ENCODE data around the gene USP6. TPM values are rescaled to one million over a fixed set of nuclear protein-coding genes. Genes with fewer than 3 reads are reported as not detected.
A peak's percentile ranks its signal among the peaks of the same experiment; 100 is the strongest.
"Not testable (repeated sequence)": the region's sequence is repeated elsewhere in the genome, so short reads cannot be mapped to it uniquely, and the experiment has no call there.

USP6 gene
- 0.08 TPM for total RNA-seq

DNA sequence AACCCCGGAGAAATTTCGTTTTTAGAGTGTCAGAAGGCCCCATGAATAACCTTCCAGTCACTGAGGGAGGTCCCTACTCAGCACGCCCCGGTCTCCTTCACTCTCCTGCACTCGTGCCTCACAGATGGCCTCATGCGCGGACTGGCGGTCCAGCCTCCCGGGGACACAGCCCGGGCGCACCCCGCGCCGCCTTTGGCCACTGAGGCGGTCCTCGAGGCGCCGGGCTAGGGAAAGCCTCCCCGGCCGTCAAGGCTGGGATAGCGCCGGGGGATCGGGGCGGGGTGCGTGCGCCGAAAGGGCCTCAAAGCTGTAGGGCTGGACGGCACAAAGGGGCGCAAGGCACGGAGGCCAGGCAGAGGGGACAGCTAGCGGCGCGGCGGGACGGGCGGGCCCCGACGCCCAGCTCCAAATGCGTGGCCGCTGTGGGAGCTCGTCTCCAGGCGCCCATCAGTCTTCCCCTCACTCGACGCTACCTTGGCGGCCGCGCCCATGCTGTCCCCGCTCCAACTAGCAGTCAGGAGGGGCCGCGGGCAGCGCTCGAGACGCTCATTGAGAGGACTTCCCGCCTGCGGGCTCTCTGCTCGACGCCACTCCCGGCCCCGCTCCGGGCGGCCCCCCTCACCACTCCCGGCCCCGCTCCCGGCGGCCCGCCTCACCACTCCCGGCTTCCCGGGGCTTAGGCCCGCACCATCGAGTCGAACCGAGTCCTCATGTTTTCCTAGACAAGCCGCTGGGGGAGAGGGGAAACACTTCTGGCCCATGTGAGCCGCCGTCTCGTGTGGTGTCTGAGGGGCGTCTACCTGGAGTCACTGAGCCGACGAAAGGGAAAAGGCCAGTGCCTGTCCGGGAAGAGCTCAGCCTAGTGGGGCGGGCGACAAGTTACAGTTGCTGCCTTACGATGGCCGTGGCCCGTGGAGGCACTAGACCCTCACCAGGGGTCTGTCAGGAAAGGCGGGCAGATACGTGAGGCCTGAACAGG lies at the start of gene USP6:
Gene USP6 (plus strand): TSS at position 360 of the 979 bp plus-strand sequence. CDS start 14,336 bp downstream, outside the sequence.
- DNase-seq (ENCODE audit: low spot score) = no peak

DNA sequence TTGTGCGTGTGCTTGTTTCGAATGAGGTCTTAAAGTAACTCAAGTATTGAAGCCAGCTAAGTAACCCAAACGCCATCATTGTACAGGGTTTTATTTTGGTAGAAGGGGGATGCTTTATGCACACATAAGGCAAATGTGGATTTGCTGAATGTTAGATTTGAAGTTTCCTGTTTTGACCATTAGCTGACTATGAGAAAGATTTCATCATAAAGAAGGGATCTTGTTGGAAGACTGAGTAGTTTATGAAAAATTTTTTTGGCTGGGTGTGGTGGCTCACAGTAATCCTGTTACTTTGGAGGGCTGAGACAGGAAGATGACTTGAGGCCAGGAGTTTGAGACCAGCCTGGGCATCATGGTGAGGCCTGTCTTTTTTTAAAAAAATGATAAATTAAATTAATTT lies 47.6 kb upstream of the USP6 start:
- no peak for DNase-seq (ENCODE audit: low spot score)

GRCh38 chr17:5069724-5070123 lies 46.1 kb upstream of the USP6 start:
- no peak for DNase-seq (ENCODE audit: low spot score)

DNA sequence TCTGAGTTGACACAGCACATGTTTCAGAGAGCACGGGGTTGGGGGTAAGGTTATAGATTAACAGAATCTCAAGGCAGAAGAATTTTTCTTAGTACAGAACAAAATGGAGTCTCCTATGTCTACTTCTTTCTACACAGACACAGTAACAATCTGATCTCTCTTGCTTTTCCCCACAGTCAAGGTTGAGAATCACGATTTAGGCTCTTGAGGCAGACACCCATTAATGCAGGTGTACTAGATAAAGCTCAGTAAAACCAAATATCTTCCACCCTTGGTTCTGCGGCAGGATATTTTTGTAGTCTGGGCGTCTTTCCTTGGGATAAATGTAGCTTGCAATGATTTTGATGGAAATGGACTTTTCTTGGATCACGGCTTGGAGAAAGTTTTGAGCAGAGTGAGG lies 40.4 kb upstream of the USP6 start:
- DNase-seq (ENCODE audit: low spot score) = not testable (repeated sequence)

- not testable (repeated sequence) for DNase-seq (ENCODE audit: low spot score)
These were observed 38.6 kb upstream of the USP6 start for GRCh38 chr17:5077275-5077674.

GRCh38 chr17:5077781-5078105 lies 38.1 kb upstream of the USP6 start:
- DNase-seq (ENCODE audit: low spot score) = peak; percentile 47

DNA sequence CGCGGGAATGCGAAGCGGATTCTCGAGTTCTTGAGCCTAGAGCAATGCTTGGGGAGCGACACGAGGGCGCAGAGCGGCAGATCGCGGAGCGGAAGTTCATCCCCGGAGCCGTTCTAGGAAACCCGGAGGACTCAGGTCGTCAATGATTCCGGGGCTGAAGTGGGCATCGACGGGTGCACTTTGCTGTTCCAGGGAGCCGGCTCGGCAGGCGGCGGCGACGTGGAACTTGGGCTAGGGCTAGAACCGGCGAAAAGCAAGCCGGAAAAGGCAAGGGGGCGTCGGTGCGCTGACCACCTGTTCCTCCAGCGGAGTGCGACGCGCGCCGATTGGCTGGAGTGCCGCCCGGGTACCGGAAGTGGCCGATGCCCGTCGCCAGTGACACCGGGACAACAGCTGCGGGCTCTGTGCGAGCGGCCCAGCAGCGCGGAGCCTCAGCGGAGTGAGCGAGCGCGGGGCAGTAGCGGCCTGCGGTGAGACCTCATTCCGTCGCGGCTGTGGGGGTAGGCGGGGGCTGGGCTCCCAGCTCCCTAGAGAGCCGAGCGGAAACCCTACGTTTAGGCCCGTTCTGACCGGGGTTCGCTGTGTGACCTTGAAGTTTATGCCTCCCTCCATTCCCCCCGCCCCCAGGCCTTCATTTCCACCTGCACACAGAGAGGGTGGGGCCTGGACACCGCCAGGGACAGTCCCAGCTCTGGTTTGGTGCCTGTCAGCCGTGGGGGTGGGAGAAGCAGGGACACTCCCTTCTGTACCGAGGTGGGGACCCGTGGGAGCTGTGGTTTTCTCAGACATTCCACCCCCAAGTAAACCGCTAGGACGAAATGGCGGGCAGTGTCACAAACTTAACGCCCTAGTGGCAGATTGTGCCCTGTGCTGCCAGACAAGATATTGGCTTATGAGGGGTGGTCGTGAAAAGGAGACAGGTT lies 37.5 kb upstream of the USP6 start, which contains the start of gene ZFP3:
Gene ZFP3 (plus strand): TSS at position 362 of the 923 bp plus-strand sequence. CDS start 13,038 bp downstream, outside the sequence.
- DNase-seq (ENCODE audit: low spot score) = peak; percentile 85

DNA sequence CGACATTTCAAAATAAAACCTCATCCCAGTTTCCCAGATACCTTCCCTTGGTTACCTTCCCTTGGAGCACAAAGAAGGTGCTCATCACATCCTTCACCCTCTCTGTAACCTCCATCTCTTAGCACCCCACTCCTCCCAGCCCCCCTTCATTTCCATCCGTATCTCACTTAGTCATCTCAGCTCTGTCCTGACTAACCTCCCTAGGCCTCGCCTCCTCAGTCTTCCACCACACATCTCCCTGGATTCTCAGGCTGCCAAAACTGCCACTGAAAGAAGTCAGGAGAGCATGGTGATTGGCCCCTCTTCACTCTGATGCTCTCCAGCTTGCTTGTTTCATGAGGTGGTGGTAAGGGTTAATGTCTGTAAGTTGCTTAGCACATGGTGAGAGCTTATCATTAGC lies 35.2 kb upstream of the USP6 start:
- DNase-seq (ENCODE audit: low spot score) = no peak

DNA sequence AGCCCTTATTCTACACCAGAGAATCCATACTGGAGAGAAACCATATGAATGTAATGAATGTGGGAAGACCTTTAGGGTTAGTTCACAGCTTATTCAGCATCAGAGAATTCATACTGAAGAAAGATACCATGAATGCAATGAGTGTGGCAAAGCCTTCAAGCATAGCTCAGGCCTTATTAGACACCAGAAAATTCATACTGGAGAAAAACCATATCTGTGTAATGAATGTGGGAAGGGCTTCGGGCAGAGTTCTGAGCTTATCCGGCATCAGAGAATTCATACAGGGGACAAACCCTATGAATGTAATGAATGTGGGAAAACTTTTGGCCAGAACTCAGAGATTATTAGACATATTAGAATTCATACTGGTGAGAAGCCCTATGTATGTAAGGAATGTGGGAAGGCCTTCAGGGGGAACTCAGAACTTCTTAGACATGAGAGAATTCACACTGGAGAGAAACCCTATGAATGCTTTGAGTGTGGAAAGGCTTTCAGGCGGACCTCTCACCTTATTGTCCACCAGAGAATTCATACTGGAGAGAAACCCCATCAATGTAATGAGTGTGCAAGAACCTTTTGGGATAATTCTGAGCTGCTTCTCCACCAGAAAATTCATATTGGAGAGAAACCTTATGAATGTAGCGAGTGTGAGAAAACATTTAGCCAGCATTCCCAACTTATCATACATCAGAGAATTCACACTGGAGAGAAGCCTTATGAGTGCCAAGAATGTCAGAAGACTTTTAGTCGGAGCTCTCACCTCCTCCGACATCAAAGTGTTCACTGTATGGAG lies 23.4 kb upstream of the USP6 start:
- DNase-seq (ENCODE audit: low spot score) = no peak

GRCh38 chr17:5096731-5097100 lies 19.1 kb upstream of the USP6 start:
- no peak for DNase-seq (ENCODE audit: low spot score)

GRCh38 chr17:5097101-5097834 lies 18.6 kb upstream of the USP6 start:
- peak; percentile 60 for DNase-seq (ENCODE audit: low spot score)

- no peak for DNase-seq (ENCODE audit: low spot score)
These were observed 16.6 kb upstream of the USP6 start for GRCh38 chr17:5099271-5099670.

- no peak for DNase-seq (ENCODE audit: low spot score)
These were observed 15.0 kb upstream of the USP6 start for GRCh38 chr17:5100832-5101231.

DNA sequence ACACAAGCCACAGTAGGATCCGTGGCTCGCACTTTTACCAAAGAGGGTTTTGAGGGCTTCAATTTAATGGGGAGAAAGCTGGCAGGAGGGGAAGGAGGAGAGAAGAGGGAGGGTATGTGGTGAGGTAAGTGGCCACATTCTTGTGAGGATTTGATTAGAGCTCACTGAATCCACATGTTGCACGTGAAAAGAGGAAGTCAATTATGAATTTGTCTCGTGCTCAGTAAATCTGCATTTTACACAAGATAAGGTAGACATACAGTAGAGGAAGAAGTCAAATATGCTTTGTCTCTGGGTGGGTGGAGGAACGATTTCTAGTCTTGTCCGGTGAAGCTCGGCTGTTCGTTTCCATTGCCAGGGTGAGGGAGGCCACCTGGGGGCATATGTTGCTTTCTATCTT lies 5.0 kb upstream of the USP6 start:
- DNase-seq (ENCODE audit: low spot score) = no peak

DNA sequence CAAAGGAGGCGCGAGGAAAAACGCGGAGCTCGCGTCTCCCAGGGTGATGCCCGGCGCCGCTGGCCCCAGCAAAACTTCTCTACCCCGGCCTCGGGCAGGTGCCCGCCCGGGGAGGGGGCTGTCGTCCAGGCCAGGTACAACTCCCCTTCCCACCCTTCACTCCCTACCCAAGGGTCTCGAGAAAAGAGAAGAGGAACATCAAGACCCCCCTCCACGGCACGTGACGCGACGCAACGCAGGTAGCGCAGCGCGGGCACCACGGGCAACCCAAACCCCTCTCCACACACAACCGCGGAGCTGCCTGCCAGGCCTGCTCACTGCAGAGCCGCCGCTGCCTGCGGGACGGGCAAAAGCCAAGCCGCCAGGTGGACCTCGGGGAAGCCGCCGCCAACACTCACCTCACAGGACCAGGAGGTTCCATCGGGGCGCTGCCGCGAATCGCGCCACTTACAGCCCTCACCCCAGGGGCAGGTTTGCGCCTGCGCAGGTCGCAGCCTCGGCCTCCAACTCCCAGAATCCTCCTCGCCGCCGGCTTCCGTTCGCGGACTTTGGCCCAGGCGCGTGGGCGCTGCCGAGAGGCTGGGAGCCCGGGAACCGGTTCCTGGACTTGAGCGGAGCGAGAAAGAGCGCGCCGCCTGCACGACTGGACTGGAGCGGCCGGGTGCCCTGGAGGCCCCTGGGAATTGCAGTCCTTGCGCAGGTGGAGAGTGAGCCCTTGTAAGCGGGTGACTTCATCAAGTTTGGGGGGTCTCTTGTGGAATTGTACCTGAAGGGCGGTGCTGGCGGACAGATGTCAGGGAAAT lies 4.2 kb upstream of the USP6 start, which contains the start of gene ZNF232:
Gene ZNF232 (minus strand): TSS at position 477 of the 803 bp plus-strand sequence. CDS start 56 bp downstream, at position 421.
- peak; percentile 96 for DNase-seq (ENCODE audit: low spot score)

GRCh38 chr17:5118219-5118618 lies 2.4 kb downstream of the USP6 start:
- DNase-seq (ENCODE audit: low spot score) = no peak

GRCh38 chr17:5120036-5120435 lies 4.2 kb downstream of the USP6 start:
- no peak for DNase-seq (ENCODE audit: low spot score)

GRCh38 chr17:5120436-5121185 lies 4.8 kb downstream of the USP6 start:
- DNase-seq (ENCODE audit: low spot score) = not testable (repeated sequence)

DNA sequence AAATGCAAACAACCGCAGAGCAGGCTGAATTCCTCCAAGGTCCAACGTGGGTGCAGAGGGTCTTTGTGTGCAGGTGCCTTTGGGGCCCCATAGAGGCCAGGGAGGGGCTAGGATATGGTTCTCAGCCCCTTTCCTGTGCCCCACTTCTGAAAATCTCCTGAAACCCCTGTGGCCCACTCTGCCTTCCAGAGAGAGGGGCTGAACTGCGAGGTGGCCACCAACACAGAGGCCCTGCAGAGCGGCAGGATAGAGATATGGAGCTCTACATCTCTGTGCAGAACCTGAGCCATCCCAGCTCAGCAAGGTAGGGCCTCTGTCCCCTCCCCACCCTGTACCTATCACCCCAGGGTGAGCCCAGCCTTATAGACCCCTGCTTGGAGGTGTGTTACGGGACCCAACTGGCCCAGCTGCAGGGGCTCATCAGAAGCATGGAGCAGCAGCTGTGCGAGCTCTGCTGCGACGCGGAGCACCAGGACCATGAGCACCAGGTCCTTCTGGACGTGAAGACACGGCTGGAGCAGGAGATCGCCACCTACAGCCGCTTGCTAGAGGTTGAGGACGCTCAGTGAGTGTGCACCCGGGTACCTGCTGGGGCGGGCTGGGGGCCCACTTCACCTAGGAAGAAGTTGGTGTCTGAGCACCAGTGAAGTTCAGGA lies 5.5 kb downstream of the USP6 start:
- no peak for DNase-seq (ENCODE audit: low spot score)

Data from ureter (tissue), 1 donor.